HG02588 (cell line): ENCODE measurements around the gene COQ8A.
"Not testable (repeated sequence)": the region's sequence is repeated elsewhere in the genome, so short reads cannot be mapped to it uniquely, and the experiment has no call there.

Experiments
- ATAC-seq: cut with Tn5 transposase; IDR thresholded peaks from one replicate; pipeline ENCODE4 v1.9.1; 2021; ENCODE audit warnings: mild to moderate bottlenecking, moderate library complexity; ENCODE audit not compliant: unreplicated experiment

COQ8A gene

GRCh38 chr1:226921504-226921903 is 18.6 kb upstream of the COQ8A start:
- ATAC-seq, result no peak

GRCh38 chr1:226929260-226930111 is 10.6 kb upstream of the COQ8A start:
- ATAC-seq, result not testable (repeated sequence)

GRCh38 chr1:226934483-226935237 is 5.4 kb upstream of the COQ8A start:
- ATAC-seq, result no peak

GRCh38 chr1:226937940-226938725 is 2.0 kb upstream of the COQ8A start:
- no peak for ATAC-seq

GRCh38 chr1:226938903-226939437 is 1.1 kb upstream of the COQ8A start:
- no peak for ATAC-seq

GRCh38 chr1:226939438-226940028 is 561 bp upstream of the COQ8A start:
- peak; percentile 23 for ATAC-seq

- no peak for ATAC-seq
Measured at GRCh38 chr1:226940806-226941067, 643 bp downstream of the COQ8A start.

- ATAC-seq, result no peak
Measured at GRCh38 chr1:226942392-226942791, 2.3 kb downstream of the COQ8A start.

- no peak for ATAC-seq
Measured at GRCh38 chr1:226943156-226943555, 3.1 kb downstream of the COQ8A start.

GRCh38 chr1:226943927-226944326 is 3.8 kb downstream of the COQ8A start:
- ATAC-seq, result no peak

GRCh38 chr1:226945106-226945857 is 5.2 kb downstream of the COQ8A start:
- no peak for ATAC-seq

- ATAC-seq, result no peak
Measured at GRCh38 chr1:226945858-226946245, 5.8 kb downstream of the COQ8A start.

GRCh38 chr1:226946285-226946684 is 6.2 kb downstream of the COQ8A start:
- ATAC-seq, result no peak

- ATAC-seq, result no peak
Measured at GRCh38 chr1:226946841-226947240, 6.7 kb downstream of the COQ8A start.

- no peak for ATAC-seq
Measured at GRCh38 chr1:226948051-226948450, 8.0 kb downstream of the COQ8A start.

GRCh38 chr1:226948480-226948879 is 8.4 kb downstream of the COQ8A start:
- no peak for ATAC-seq

- no peak for ATAC-seq
Measured at GRCh38 chr1:226948996-226949395, 8.9 kb downstream of the COQ8A start.

GRCh38 chr1:226949401-226949800 is 9.3 kb downstream of the COQ8A start:
- ATAC-seq, result no peak

- no peak for ATAC-seq
Measured at GRCh38 chr1:226950316-226950715, 10.2 kb downstream of the COQ8A start.

- ATAC-seq, result no peak
Measured at GRCh38 chr1:226950871-226951270, 10.8 kb downstream of the COQ8A start.
